Measurements from ENCODE around the gene C2. TPM values are rescaled to one million over a fixed set of nuclear protein-coding genes. Genes with fewer than 3 reads are reported as not detected.
"Not testable (repeated sequence)": the region's sequence is repeated elsewhere in the genome, so short reads cannot be mapped to it uniquely, and the experiment has no call there.

C2 gene
- total RNA-seq, 1 experiment from 2014 or later, result 0.53 TPM

DNA sequence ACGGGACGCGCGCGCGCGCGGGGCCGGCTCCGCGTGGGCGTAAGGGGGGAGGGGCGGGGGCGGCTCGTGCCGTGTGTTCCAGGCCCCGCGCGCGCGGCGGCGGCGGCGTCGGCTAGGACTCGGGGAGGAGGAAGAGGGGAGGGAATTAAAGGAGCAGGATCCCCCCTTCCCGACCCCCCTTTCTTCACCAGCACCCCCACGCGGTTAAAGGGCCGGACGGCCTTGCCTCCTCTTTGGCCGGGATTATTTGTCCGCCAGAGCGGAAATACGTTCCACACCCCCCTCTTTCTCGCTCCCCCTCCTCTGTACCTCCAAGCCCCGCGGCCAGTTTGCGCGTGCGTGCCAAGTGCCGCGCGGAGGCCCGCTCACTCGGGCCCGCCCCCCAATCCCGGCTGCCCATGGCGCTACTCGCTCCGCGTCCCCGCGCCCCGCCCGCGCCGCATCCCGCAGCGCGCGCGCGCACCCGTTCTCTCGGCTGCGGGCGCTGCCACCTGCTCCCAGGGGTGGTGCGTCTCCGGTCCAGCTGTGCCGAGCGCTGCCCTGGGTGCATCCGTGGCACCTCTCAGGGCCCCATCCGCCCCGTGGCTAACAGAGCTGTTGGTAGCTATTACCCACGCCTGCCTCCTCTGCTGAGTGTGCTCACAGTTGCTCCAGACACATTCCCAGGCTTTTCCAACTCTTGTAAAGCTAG, 25.4 kb upstream of the C2 start, which contains the start of gene ZBTB12:
Gene ZBTB12 (minus strand): TSS at position 134 of the 691 bp plus-strand sequence. CDS start 781 bp downstream, outside the sequence.
- Histone ChIP-seq H3K36me3 (peaks cover 9% of the 10 kb centered on the region), H3K27me3 (replicated peaks) (no peaks in the 10 kb centered on the region), H3K9me3 (replicated peaks) (no peaks in the 10 kb centered on the region), H3K4me3 (peak within 1 kb of the TSS; percentile 51), H3K27ac (peak within 1 kb of the TSS; percentile 18; the same call in 1 of the 2 replicates), H3K4me1 (replicated peaks) (peaks cover 23% of the 10 kb centered on the region)
- peak; percentile 92 to 94 for DNase-seq (ENCODE audit: low read depth in 1 of 2, low spot score in 2 of 2)

DNA sequence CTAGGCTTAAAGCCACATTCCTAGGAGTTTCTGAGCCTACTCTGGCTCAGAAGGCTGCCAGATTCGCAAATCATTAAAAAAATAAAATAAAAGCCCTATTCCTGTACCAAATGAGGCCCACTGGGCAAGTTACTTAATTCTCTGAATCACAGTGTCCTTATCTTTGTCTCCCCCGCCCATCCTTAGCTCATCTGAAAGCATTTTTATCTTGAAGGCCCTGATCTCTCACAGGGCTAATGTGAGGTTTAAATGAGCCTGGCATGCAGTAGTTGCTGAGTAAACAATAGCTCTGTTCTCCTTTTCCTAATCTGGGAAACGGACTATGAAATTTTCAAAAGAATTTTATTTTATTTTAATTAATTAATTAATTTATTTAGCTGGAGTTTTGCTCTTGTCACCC, 23.6 kb upstream of the C2 start:
- Histone ChIP-seq H3K27me3 (replicated peaks) (no peaks in the 10 kb centered on the region), H3K36me3 (peaks cover 5% of the 10 kb centered on the region; the same call in 1 of the 2 replicates), H3K4me1 (replicated peaks) (peaks cover 25% of the 10 kb centered on the region), H3K4me3 (no peak overlapping the region), H3K9me3 (replicated peaks) (no peaks in the 10 kb centered on the region), H3K27ac (no peak overlapping the region)
- DNase-seq (ENCODE audit: low read depth in 1 of 2, low spot score in 2 of 2), result no peak

DNA sequence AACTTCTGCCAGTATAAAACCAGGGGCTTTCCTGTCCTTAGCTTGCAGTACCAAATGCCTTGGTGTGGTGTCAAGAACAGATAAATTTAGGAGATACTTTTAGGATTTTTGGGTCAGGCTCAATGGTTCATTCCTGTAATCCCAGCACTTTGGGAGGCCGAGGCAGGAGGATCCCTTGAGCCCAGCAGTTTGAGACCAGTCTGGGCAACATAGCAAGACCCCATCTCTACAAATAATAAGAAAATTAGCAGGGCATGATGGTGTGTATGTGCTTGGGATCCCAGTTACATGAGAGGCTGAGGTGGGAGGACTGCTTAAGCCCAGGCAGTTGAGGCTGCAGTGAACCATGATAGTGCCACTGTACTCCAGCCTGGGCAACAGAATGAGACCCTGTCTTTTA, 22.5 kb upstream of the C2 start:
- Histone ChIP-seq H3K27me3 (replicated peaks) (no peaks in the 10 kb centered on the region), H3K4me3 (no peak overlapping the region), H3K9me3 (replicated peaks) (no peaks in the 10 kb centered on the region), H3K27ac (no peak overlapping the region), H3K36me3 (peaks cover 5% of the 10 kb centered on the region; the same call in 1 of the 2 replicates), H3K4me1 (replicated peaks) (peaks cover 36% of the 10 kb centered on the region)
- no peak for DNase-seq (ENCODE audit: low read depth in 1 of 2, low spot score in 2 of 2)

DNA sequence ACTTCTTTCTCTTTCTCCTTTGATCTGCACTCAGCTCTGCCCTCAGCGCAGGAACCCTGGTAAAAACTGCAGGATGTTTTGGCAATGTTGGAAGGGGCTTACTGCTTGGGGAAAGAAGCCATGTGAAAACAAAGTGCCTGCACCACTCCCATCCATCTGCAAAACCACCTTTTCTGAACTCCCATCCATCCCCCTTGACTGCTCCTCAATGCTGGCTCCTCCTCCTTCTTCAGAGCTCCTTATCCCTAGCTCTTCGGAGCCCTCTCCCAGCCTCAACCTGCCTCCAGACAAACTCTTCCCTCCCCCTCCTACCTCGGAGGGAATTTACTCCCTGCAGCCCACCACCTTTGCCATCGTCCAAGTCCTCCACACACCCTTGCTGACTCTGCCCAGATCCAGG, 21.4 kb upstream of the C2 start:
- no peak for DNase-seq (ENCODE audit: low read depth in 1 of 2, low spot score in 2 of 2)
- no peak overlapping the region for H3K4me3 ChIP-seq
- no peaks in the 10 kb centered on the region for H3K27me3 ChIP-seq (replicated peaks)
- H3K4me1 ChIP-seq (replicated peaks), result peaks cover 45% of the 10 kb centered on the region
- no peak overlapping the region for H3K27ac ChIP-seq
- peaks cover 2% of the 10 kb centered on the region; the same call in 1 of the 2 replicates for H3K36me3 ChIP-seq
- no peaks in the 10 kb centered on the region; the same call in 1 of the 2 replicates for H3K9me3 ChIP-seq (replicated peaks)

DNA sequence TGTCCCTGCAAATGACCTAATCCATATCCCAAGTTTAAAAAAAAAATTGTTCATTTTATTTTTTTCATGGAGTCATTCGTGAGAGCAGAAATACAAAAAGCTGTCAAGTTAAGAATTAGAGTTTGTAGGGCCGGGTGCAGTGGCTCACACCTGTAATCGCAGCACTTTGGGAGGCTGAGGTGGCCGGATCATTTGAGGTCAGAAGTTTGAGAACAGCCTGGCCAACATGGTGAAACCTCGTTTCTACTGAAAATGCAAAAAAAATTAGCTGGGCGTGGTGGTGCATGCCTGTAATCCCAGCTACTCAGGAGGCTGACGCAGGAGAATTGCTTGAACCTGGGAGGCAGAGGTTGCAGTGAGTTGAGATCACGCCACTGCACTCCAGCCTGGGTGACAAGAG, 20.8 kb upstream of the C2 start:
- not testable (repeated sequence) for DNase-seq (ENCODE audit: low read depth in 1 of 2, low spot score in 2 of 2); H3K27ac ChIP-seq; H3K27me3 ChIP-seq (replicated peaks); H3K9me3 ChIP-seq (replicated peaks); H3K4me3 ChIP-seq; H3K36me3 ChIP-seq
- H3K4me1 ChIP-seq (replicated peaks), result peaks cover 45% of the 10 kb centered on the region

DNA sequence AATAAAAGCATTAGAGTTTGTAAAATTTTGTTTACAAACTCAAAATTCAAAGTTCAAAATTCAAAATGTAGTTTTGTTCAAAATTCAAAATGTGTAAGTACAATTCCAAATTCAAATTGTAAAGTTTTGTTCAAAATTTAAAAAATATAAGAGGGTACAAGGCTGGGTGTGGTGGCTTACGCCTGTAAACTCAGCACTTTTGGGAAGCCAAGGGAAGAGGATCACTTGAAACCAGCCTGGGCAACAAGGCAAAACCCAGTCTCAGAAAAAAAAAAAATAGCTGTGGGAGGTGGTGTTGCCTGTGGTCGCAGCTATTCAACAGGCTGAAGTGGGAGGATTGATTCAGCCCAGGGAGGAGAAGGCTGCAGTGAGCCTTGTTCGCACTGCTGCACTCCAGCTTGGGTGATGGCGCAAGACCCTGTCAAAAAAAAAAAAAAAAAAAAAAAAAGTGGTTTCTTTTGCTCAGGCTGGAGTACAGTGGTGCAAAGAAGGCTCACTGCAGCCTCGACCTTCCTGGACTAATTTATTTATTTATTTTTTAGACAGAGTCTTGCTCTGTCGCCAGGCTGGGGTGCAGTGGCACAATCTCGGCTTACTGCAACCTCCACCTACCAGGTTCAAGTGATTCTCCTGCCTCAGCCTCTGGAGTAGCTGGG, 20.2 kb upstream of the C2 start:
- Histone ChIP-seq H3K27ac (no peak overlapping the region), H3K27me3 (replicated peaks) (no peaks in the 10 kb centered on the region)
- no peak for DNase-seq (ENCODE audit: low read depth in 1 of 2, low spot score in 2 of 2)

DNA sequence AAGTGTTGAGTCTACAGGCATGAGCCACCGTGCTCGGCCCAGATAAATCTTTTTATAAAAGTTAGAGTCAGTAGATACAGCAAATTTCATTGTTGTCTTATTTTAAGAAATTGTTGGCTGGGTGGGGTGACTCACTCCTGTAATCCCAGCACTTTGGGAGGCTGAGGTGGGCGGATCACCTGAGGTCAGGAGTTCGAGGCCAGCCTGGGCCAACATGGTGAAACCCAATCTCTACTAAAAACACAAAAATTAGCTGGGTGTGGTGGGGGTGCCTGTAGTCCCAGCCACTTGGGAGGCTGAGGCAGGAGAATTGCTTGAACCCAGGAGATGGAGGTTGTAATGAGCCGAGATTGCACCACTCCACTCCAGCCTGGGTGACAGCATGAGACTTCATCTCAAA, 19.3 kb upstream of the C2 start:
- Histone ChIP-seq H3K27ac (peak overlapping the region; percentile 18), H3K4me1 (replicated peaks) (peaks cover 43% of the 10 kb centered on the region)
- not testable (repeated sequence) for DNase-seq (ENCODE audit: low read depth in 1 of 2, low spot score in 2 of 2); H3K36me3 ChIP-seq; H3K27me3 ChIP-seq (replicated peaks); H3K4me3 ChIP-seq; H3K9me3 ChIP-seq (replicated peaks)

More for the DNA sequence above, 20.2 kb upstream of the C2 start:
- Histone ChIP-seq H3K9me3 (replicated peaks) (no peaks in the 10 kb centered on the region; the same call in 1 of the 2 replicates), H3K4me1 (replicated peaks) (peaks cover 49% of the 10 kb centered on the region), H3K36me3 (no peaks in the 10 kb centered on the region), H3K4me3 (no peak overlapping the region)

DNA sequence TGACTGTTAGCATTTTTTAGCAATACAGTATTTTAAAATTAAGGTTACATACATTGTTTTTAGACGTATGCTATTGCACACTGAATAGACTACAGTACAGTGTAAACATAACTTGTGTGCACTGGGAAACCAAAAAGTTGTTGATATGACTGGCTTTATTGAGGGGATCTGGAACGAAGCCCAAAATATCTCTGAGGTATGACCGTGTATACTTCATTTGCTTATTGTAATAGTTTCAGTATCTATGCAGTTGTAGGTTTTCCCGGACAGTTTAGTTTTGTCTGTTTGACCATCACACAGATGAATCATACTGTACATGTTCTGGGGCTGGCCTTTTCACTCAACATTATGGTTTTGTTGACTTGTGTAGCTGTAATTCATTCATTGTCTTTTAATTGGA, 18.7 kb upstream of the C2 start:
- Histone ChIP-seq H3K36me3 (no peaks in the 10 kb centered on the region), H3K9me3 (replicated peaks) (no peaks in the 10 kb centered on the region; the same call in 1 of the 2 replicates), H3K27me3 (replicated peaks) (no peaks in the 10 kb centered on the region), H3K27ac (peak overlapping the region; percentile 98), H3K4me1 (replicated peaks) (peaks cover 43% of the 10 kb centered on the region), H3K4me3 (no peak overlapping the region)
- peak in 1 of 2 experiments; percentile 69 for DNase-seq (ENCODE audit: low read depth in 1 of 2, low spot score in 2 of 2)

DNA sequence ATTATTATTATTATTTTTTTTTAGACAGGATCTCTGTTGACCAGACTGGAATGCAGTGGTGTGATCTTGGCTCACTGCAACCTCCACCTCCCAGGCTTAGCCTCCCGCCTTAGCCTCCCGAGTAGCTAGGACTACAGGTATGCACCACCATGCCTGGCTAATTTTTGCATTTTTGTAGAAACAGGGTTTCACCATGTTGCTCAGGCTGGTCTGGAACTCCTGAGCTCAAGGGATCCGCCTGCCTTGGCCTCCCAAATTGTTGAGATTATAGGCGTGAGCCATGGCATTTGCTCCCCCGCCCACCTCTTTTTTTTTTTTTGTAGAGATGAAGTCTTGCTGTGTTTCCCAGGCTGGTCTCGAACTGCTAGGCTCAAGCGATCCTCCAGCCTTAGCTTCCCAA, 18.2 kb upstream of the C2 start:
- not testable (repeated sequence) for H3K27me3 ChIP-seq (replicated peaks); H3K9me3 ChIP-seq (replicated peaks); H3K4me3 ChIP-seq; DNase-seq (ENCODE audit: low read depth in 1 of 2, low spot score in 2 of 2); H3K36me3 ChIP-seq
- Histone ChIP-seq H3K27ac (peak overlapping the region; percentile 98), H3K4me1 (replicated peaks) (peaks cover 43% of the 10 kb centered on the region)

DNA sequence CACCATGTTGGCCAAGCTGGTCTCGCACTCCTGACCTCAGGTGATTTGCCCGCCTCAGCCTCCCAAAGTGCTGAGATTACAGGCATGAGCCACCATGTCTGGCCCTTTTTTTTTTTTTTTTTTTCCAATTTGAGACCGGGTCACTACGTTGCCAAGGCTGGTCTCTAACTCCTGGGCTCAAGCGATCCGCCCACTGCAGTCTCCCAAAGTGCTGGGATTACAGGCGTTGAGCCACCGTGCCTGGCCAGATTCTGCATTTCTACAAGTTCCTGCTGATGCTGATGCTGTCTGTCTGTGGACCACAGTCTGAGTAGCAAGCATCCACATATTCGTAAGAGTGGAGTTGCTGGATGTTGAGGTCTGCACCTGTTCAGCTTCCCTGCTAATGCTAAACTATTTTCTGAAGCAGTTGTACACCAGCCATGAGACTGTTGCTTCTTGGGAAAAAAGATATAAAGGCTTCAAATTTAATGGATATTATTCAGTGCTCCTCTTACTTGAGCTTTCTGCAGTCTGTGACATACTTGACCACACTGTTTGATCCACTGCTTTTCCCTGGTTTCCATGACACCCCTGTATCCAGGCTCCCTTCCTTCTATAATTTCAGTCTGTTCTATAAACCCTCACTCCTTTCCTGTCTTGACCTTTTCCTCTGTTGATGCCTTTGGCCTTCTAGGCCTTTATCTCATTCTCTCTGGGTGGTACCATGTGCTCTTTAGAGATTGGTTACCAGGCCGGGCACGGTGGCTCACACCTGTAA, 15.5 kb upstream of the C2 start:
- no peak for DNase-seq (ENCODE audit: low read depth in 1 of 2, low spot score in 2 of 2)
- no peaks in the 10 kb centered on the region for H3K27me3 ChIP-seq (replicated peaks)
- H3K4me1 ChIP-seq (replicated peaks), result peaks cover 43% of the 10 kb centered on the region
- H3K36me3 ChIP-seq, result no peaks in the 10 kb centered on the region
- H3K4me3 ChIP-seq, result no peak overlapping the region
- no peaks in the 10 kb centered on the region; the same call in 1 of the 2 replicates for H3K9me3 ChIP-seq (replicated peaks)
- peak overlapping the region; percentile 98 for H3K27ac ChIP-seq

DNA sequence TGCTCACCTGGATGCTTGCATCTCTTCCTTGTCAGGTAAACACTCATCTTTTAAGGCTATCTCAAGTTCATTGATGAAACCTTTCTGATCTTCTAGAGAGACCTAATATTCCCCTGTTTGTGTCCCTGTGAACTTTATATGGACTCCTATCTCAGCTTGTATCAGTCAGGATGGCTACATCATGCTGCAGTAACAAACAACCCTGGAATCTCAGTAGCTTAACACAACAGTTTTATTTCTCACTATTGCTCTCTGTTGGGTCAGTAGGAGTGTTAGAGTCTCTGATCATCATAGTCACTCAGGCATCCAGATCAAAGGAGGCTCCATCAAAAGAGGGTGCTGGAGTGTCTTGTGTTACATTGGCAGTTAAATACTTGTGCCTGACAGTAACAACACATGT, 12.2 kb upstream of the C2 start:
- no peaks in the 10 kb centered on the region for H3K36me3 ChIP-seq
- peaks cover 19% of the 10 kb centered on the region for H3K4me1 ChIP-seq (replicated peaks)
- no peak overlapping the region for H3K27ac ChIP-seq
- H3K9me3 ChIP-seq (replicated peaks), result no peaks in the 10 kb centered on the region; the same call in 1 of the 2 replicates
- H3K4me3 ChIP-seq, result no peak overlapping the region
- no peak for DNase-seq (ENCODE audit: low read depth in 1 of 2, low spot score in 2 of 2)
- H3K27me3 ChIP-seq (replicated peaks), result no peaks in the 10 kb centered on the region

DNA sequence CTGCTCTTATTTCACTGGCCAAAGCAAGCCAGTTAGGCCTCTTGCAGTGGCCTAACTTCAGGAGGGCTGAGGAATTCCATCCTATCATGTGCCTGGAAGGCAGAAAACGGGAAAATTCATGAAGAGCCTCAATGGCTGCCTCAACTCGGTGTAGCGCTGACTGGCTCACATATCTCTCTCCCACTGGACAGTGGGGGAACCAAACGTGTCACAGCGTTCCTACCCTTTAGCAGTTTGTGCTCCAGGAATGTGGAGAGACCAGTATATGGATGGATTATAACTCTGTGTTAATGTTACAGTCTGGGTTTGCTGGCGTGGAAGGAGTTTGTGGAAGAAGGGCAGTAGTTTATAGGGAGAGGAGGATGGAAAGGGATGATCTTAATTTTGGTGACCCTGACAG, 11.8 kb upstream of the C2 start:
- Histone ChIP-seq H3K27me3 (replicated peaks) (no peaks in the 10 kb centered on the region), H3K27ac (no peak overlapping the region), H3K4me3 (no peak overlapping the region), H3K4me1 (replicated peaks) (peaks cover 19% of the 10 kb centered on the region), H3K9me3 (replicated peaks) (no peaks in the 10 kb centered on the region), H3K36me3 (no peaks in the 10 kb centered on the region)
- DNase-seq (ENCODE audit: low read depth in 1 of 2, low spot score in 2 of 2), result no peak

DNA sequence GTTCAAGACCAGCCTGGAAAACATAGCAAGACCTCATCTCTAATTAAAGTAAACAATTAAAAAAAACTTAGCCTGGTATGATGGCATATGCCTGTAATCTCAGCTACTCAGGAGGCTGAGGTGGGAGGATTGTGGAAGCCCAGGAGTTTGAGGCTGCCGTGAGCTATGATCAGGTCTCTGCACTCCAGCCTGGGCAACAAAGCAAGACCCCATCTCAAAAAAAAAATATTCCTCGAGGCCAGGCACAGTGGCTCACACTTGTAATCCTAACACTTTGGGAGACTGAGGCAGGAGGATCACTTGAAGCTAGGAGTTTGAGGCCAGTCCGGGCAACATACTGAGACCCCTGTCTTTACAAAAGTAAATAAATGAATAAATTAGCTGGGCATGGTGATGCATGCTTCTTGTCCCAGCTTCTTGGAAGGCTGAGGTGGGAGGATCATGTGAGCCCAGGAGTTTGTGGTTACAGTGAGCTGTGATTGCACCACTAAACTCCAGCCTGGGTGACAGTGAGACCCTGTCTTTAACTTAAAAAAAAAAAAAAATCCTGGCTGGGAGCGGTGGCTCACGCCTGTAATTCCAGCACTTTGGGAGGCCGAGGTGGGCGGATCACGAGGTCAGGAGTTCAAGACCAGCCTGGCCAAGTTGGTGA, 9.3 kb upstream of the C2 start:
- Histone ChIP-seq H3K27me3 (replicated peaks) (no peaks in the 10 kb centered on the region), H3K36me3 (no peaks in the 10 kb centered on the region), H3K4me3 (no peak overlapping the region), H3K27ac (no peak overlapping the region), H3K4me1 (replicated peaks) (peaks cover 6% of the 10 kb centered on the region), H3K9me3 (replicated peaks) (no peaks in the 10 kb centered on the region)
- DNase-seq (ENCODE audit: low read depth in 1 of 2, low spot score in 2 of 2), result no peak

Data from SJSA1 (cell line).